GM21529 (cell line): ENCODE measurements around the gene CENPU.
"Not testable (repeated sequence)": the region's sequence is repeated elsewhere in the genome, so short reads cannot be mapped to it uniquely, and the experiment has no call there.

Experiments used
- ATAC-seq: cut with Tn5 transposase; IDR thresholded peaks from one replicate; pipeline ENCODE4 v1.9.1; 2021; ENCODE audit not compliant: unreplicated experiment

The CENPU gene

GRCh38 chr4:184733654-184734524, at the start of gene CENPU:
TSS of gene CENPU (minus strand) at chr4:184734096. CDS start at chr4:184734062, 34 bp downstream.
- peak; percentile 88 for ATAC-seq

GRCh38 chr4:184782731-184783373, 49.0 kb upstream of the CENPU start:
- ATAC-seq = no peak

GRCh38 chr4:184779160-184779559, 45.3 kb upstream of the CENPU start:
- not testable (repeated sequence) for ATAC-seq

- ATAC-seq = no peak
Observed at GRCh38 chr4:184778325-184778724, 44.4 kb upstream of the CENPU start.

GRCh38 chr4:184776821-184777220, 42.9 kb upstream of the CENPU start:
- ATAC-seq = no peak

GRCh38 chr4:184775854-184776555, 42.1 kb upstream of the CENPU start:
- no peak for ATAC-seq

- no peak for ATAC-seq
Observed at GRCh38 chr4:184774152-184774551, 40.3 kb upstream of the CENPU start.

- no peak for ATAC-seq
Observed at GRCh38 chr4:184771416-184771815, 37.5 kb upstream of the CENPU start.

GRCh38 chr4:184769141-184769765, 35.4 kb upstream of the CENPU start:
- ATAC-seq = no peak

GRCh38 chr4:184768296-184768695, 34.4 kb upstream of the CENPU start:
- no peak for ATAC-seq

GRCh38 chr4:184766446-184766845, 32.5 kb upstream of the CENPU start:
- no peak for ATAC-seq

GRCh38 chr4:184765473-184766340, 31.8 kb upstream of the CENPU start:
- no peak for ATAC-seq

- no peak for ATAC-seq
Observed at GRCh38 chr4:184764601-184765000, 30.7 kb upstream of the CENPU start.

GRCh38 chr4:184763150-184763780, 29.4 kb upstream of the CENPU start:
- ATAC-seq = no peak

GRCh38 chr4:184762100-184762499, 28.2 kb upstream of the CENPU start:
- peak; percentile 86 for ATAC-seq

GRCh38 chr4:184760681-184761080, 26.8 kb upstream of the CENPU start:
- ATAC-seq = no peak

GRCh38 chr4:184757810-184758209, 23.9 kb upstream of the CENPU start:
- no peak for ATAC-seq

GRCh38 chr4:184756399-184756798, 22.5 kb upstream of the CENPU start:
- no peak for ATAC-seq

- ATAC-seq = no peak
Observed at GRCh38 chr4:184755278-184755677, 21.4 kb upstream of the CENPU start.
